ENCODE results near the gene KLF6.

The KLF6 gene

GRCh38 chr10:3762309-3762708, 22.7 kb downstream of the KLF6 start:
- Histone ChIP-seq H3K36me3 (ENCODE audit: control insufficient read depth, insufficient read depth, low read length) (no peaks in the 10 kb centered on the region), H3K27me3 (replicated peaks; ENCODE audit: control insufficient read depth, insufficient read depth, low read length) (no peaks in the 10 kb centered on the region), H3K4me3 (replicated peaks; ENCODE audit: low read depth, low read length) (no peak overlapping the region)
- DNase-seq (ENCODE audit: extremely low read depth, insufficient read length): no peak
- TF ChIP-seq, protein P1, sequence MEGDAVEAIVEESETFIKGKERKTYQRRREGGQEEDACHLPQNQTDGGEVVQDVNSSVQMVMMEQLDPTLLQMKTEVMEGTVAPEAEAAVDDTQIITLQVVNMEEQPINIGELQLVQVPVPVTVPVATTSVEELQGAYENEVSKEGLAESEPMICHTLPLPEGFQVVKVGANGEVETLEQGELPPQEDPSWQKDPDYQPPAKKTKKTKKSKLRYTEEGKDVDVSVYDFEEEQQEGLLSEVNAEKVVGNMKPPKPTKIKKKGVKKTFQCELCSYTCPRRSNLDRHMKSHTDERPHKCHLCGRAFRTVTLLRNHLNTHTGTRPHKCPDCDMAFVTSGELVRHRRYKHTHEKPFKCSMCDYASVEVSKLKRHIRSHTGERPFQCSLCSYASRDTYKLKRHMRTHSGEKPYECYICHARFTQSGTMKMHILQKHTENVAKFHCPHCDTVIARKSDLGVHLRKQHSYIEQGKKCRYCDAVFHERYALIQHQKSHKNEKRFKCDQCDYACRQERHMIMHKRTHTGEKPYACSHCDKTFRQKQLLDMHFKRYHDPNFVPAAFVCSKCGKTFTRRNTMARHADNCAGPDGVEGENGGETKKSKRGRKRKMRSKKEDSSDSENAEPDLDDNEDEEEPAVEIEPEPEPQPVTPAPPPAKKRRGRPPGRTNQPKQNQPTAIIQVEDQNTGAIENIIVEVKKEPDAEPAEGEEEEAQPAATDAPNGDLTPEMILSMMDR (IDR thresholded peaks at IDR 0.05; ENCODE audit: insufficient read depth, low read length, poor library complexity, severe bottlenecking): no peak

- Histone ChIP-seq H3K4me3 (replicated peaks; ENCODE audit: low read depth, low read length) (no peak overlapping the region), H3K36me3 (ENCODE audit: control insufficient read depth, insufficient read depth, low read length) (no peaks in the 10 kb centered on the region), H3K27me3 (replicated peaks; ENCODE audit: control insufficient read depth, insufficient read depth, low read length) (no peaks in the 10 kb centered on the region)
- no peak for DNase-seq (ENCODE audit: extremely low read depth, insufficient read length)
- TF ChIP-seq, protein P1 (IDR thresholded peaks at IDR 0.05; ENCODE audit: insufficient read depth, low read length, poor library complexity, severe bottlenecking): no peak
Observed at GRCh38 chr10:3761904-3762303, 23.1 kb downstream of the KLF6 start.

DNA sequence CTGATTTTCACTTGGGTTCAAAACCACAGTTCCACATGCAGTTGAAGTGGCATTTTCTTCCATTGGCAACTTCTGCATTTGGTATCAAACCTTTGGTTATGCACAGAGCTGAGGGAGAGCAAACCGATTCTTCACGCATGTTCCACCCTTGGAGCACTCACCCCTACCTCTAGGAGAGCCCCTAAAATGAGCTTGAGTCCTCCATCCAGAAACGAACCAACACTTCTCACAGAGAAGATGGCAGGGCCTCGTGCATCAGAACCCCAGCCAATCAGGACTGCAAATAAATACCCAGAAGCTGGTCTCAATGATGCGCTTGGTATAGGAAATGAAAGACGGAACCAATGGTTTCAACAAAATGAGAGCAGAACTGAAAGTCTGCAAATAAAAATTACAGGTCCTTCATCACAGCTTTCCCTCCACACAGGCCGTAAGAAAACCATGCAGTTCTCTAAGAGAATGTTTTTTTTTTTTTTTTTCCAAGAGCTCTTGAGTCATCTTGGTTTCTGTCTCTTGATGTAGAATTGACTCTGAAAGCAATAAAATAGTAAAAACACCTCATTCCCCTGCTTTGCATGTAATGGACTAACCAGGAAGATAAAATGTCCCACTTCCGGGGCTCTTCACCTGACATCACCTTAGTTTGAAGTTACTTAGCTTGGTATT, 23.9 kb downstream of the KLF6 start:
- H3K36me3 ChIP-seq (ENCODE audit: control insufficient read depth, insufficient read depth, low read length): no peaks in the 10 kb centered on the region
- DNase-seq (ENCODE audit: extremely low read depth, insufficient read length): peak; percentile 75
- H3K4me3 ChIP-seq (replicated peaks; ENCODE audit: low read depth, low read length): no peak overlapping the region
- TF ChIP-seq, protein P1 (IDR thresholded peaks at IDR 0.05; ENCODE audit: insufficient read depth, low read length, poor library complexity, severe bottlenecking): no peak
- H3K27me3 ChIP-seq (replicated peaks; ENCODE audit: control insufficient read depth, insufficient read depth, low read length): no peaks in the 10 kb centered on the region

- no peaks in the 10 kb centered on the region for H3K27me3 ChIP-seq (replicated peaks; ENCODE audit: control insufficient read depth, insufficient read depth, low read length)
- H3K36me3 ChIP-seq (ENCODE audit: control insufficient read depth, insufficient read depth, low read length): no peaks in the 10 kb centered on the region
- TF ChIP-seq, protein P1 (IDR thresholded peaks at IDR 0.05; ENCODE audit: insufficient read depth, low read length, poor library complexity, severe bottlenecking): no peak
- H3K4me3 ChIP-seq (replicated peaks; ENCODE audit: low read depth, low read length): no peak overlapping the region
- DNase-seq (ENCODE audit: extremely low read depth, insufficient read length): no peak
Observed at GRCh38 chr10:3760083-3760482, 24.9 kb downstream of the KLF6 start.

- TF ChIP-seq, protein P1 (IDR thresholded peaks at IDR 0.05; ENCODE audit: insufficient read depth, low read length, poor library complexity, severe bottlenecking): no peak
- Histone ChIP-seq H3K4me3 (replicated peaks; ENCODE audit: low read depth, low read length) (no peak overlapping the region), H3K36me3 (ENCODE audit: control insufficient read depth, insufficient read depth, low read length) (no peaks in the 10 kb centered on the region), H3K27me3 (replicated peaks; ENCODE audit: control insufficient read depth, insufficient read depth, low read length) (no peaks in the 10 kb centered on the region)
- DNase-seq (ENCODE audit: extremely low read depth, insufficient read length): no peak
Observed at GRCh38 chr10:3759397-3759796, 25.6 kb downstream of the KLF6 start.
